Activated CD8-positive, alpha-beta memory T cell treated with anti-CD3 and anti-CD28 coated beads, Interleukin-2, amount 50 U/mL, for 4 hours (primary cell): ENCODE measurements around the gene SEC22B.
"Not testable (repeated sequence)": the region's sequence is repeated elsewhere in the genome, so short reads cannot be mapped to it uniquely, and the experiment has no call there.

Experiments used
- DNase-seq: peaks from one replicate; pipeline ENCODE4 v3.0.0-alpha.2; 2020

The SEC22B gene

DNA sequence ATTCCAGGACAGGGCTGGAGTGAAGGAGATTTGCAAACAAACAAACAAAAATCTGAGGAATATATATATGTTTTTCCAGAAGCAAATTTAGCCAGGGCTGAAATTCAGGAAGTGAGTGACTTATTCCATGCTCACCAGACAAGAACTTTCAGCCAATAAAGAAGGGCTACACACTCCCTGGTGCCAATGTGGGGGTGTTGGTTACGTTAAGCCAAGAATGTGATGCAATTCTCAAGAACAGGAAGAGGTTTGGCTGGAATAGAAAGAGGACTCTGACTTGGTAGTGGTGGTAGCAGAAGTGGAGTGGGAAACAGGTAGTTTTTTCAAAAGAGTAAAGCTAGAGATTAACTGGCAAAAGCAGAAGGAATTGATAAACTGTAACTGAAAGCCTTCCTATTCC, 31.7 kb downstream of the SEC22B start:
- not testable (repeated sequence) for DNase-seq

DNA sequence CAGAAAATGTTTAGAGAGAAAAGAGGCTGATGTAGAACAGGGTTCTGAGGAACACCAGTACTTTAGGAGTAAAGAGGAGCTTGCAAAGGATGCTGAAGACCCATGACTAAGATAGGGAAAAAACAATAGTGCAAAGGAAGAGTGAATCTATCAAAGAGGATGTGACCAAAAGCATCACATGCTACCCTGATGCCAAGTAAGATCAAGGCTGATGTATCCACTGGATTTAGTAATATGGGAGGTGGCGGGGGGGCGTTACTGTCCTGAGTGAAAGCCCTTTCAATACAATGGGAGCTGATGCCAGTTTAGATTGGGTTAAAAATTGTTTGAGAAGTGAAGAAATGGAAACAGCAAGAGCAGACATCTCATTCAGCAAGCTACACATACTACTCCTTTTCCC, 32.2 kb downstream of the SEC22B start:
- DNase-seq: not testable (repeated sequence)

DNA sequence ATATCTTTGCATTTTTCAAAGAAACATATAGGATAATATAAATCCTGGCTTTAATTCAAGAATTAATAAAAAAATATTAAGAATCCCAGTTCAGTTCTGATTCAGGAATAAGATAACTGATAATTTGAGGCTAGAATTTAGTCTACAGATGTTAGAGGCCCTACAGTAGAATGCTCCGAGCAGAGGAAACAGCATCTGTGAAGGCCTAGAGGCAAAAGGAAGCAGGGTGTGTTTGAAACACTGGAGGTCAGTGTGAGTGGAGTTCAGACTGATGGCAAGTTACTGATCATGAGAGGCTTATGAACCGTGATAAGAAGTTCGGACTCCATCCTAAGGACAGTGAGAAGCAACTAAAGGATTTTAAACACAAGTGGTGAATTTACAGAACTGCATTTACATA, 33.0 kb downstream of the SEC22B start:
- DNase-seq: not testable (repeated sequence)

DNA sequence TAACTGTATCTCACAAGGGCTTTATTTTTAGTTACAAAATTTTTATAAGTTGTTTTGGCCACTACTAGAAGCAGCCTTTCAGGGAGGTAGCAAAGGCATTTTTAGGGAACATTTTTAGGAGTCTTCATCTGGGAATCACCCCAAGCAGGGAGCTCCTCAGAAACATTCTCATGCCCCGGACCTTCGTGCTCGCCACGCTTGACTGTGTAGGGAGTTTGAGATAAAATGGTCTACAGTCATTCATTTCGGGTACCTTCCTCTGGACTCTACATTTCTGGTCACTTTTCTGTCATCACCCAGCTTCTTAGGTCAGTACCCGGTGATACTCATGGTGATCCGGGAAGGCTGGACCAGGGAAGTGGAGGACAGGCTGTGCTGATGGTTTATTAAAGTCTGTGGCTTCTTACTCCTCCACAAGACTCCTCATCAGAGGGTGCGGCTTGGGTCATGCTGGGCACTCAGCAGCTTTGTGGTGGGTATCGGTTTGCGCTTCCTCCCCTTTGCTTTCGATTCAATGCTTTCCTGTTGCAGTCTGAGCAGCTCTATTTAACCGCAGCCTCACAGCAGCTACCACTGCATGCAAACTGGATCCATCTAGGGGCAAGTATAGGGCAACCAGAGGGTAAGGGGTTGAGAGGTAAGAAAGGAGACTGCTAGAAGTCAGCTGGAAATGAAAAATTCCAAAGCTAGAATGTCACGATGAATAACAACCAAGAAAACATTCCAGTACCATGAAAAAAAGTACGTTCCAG, 33.6 kb downstream of the SEC22B start:
- DNase-seq: peak; percentile 49

DNA sequence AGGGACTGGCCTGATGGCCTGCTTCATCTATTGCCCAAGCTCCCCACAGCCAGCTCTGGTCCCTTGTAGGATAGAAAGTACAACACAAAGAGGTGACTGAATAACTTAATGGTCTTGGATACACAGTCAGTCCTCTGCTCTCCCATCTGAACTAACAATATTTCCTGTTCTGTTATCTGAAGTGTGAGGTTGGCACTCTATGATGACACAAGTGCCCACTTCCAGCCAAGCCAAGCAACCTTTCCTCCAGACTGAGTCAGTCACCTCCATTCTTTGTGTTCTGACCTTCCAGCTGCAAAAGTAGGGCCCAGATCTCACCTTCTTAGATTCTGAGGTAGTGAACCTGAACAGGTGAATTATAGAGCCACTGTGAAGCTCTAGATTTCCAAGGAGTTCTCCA, 34.5 kb downstream of the SEC22B start:
- DNase-seq: not testable (repeated sequence)

DNA sequence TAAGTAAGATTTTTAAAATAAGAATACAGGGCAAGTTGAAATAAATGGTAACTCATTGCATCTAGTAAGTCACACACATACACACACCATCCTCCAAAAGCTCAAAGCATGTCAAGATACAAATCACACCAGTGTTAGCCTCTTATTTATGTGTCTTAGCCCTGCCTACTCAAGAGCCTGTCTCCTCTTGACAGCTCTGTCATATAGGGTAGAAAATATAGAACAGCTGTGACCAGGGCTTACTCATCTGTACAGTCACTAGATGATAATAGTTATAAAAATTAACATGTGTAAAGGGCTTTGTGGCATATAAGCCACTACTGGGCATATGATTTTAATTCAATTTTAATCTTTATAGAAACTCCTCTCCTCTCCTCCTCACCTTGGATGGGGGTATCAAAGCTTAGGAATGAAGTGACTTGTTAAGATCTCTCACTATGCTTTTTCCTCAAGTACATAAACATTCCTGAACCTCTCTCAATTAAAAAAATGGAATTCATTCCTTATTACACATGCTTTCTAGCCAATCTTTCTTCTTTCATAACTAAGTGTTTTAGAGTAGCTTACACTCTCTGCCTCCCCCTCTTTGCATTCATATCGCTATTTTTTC, 35.6 kb downstream of the SEC22B start:
- DNase-seq: not testable (repeated sequence)

DNA sequence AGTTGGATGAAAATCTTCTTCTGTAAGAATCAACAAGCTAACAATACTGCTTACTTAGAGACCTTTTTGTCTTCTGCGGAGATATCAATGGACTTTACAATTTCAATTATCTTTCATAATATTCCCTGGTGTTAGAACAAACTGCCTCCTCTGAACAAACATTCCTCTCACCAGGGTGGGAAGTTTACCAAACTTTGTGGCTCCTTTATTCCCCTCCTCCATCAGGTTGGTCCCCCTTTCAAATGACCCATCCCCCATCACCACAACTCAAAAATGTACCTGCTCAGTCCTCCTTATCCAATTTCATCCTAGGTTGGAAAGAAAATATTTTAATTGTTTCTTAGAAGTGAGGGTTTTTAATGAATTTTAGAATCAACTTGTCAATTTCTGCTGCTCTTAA, 40.2 kb downstream of the SEC22B start:
- DNase-seq: not testable (repeated sequence)

DNA sequence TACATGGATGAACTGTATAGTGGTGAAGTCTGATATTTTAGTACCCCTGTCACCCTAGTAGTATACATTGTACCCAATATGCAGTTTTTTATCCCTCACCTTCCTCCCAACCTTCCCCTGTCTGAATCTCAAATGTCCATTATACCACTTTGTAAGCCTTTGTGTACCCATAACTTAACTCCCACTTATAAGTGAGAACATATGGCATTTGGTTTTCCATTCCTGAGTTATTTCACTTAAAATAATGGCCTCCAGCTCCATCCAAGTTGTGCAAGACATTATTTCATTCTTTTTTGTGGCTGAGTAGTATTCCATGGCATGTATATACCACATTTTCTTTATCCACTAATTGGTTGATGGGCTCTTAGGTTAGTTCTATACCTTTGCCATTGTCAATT, 42.4 kb downstream of the SEC22B start:
- DNase-seq: not testable (repeated sequence)

DNA sequence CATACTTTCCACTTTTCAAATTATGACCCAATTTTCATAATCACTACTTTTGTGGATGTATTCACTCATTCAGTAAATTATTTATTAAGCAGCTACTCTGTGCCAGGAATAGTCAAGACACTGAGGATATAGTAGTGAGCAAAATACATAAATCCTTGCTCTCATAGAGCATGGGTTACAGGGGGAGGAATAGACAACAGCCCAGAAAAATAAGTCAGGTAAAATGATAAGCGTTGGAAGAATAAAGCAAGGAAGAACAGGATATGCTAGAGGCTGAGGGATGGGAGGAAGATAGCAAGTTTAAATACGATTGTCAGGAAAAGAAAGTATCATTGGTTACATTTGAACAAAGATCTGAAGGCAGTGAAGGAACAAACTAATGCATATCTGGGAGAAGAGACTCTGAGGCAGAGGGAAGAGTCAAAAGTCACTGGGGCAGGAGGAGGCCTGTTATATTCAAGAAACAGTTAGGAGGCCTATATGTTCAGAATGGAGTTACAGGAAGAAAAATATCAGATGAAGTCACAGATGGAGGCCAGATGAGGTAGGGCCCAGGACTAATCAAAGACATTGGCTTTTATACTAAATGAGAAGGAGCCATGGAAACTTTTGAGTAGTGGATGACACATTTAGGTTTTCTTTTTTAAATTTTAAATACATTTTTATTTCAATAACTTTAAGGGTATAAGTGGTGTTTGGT, 42.9 kb downstream of the SEC22B start:
- DNase-seq: no peak

DNA sequence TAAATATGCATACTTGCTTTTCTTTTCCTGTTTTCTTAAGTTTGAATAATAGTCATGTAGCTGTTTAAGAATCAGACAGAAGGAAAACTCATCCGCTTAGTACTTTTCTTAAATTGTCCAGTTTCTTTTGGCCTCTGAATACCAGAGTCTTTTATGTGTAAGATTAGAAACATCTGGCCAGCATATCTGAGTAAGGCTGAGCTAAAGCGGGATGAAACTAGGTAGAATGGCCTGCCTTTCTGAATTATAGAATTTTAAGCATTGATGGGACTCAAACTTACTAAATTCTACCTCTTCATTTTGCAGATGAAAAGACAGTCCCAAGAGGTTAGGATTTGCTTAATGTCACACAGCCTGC, 43.9 kb downstream of the SEC22B start:
- DNase-seq: not testable (repeated sequence)

DNA sequence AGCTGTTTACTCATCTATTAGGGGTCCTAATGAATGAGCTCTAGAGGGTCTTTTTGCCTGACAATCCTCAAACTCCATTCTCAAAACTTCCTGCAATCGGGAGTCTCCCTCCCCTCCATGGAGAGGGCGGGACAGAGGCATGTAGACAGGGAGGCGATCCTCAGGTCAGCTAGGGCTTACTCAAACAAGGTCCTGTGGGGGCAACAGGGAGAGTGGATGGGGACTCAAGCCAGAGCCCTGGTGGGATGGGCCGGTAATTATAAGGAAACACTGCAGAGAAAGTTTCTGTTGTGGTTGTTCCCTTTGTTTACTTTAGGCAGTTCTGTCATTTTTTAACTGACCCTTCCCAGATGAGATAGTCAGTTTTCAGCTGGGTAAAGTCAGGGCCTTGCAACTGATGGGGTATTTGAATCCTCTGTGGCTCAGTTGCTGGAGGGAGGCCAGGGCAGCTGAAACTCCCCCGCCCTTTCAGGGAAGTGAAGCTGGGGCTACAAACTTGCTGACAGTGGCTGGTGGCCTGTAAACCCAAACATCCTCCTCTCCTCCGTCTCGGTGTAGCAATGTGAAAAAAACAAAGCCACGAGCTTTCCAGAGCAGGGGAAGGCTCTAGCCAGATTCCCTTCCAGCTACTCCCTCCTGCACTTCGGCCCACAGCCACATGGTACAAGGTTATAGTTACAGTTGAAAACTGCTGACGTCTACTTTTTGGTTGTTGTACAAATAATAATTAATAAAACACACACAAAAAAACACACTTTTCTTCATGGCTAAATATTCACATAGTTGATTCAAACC, 44.5 kb downstream of the SEC22B start:
- DNase-seq: not testable (repeated sequence)

DNA sequence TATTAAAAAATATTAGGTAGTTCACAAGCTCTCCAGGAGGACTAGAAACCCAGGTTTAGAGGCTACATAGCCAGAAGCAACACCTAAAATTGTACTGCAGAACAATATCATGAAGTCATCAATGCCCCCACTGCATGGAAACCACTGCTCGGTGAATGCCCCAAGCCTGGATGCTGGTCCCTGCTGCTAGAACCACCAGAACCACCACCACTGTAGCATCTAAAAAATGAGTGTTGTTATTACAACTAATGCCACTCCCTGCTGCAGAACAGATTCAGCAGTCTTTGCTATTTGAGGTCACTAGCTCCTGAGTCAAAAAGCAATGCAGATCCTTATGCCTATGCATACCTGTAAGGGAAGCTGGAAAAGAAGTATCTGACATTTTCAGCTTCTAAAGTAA, 48.4 kb downstream of the SEC22B start:
- not testable (repeated sequence) for DNase-seq

DNA sequence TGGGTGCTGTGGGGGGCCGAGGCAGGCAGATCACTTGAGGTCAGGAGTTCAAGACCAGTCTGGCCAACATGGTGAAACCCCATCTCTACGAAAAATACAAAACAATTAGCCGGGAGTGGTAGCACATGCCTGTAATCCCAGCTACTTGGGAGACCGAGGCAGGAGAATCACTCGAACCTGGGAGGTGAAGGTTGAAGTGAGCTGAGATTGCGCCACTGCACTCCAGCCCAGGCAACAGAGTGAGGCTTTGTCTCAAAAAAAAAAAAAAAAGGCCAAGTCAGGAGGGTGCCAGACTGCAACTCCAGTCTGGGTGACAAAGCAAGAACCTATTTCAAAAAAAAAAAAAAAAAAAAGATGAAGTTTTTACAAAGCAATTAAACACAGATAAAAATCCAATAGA, 50.1 kb downstream of the SEC22B start:
- DNase-seq: not testable (repeated sequence)

DNA sequence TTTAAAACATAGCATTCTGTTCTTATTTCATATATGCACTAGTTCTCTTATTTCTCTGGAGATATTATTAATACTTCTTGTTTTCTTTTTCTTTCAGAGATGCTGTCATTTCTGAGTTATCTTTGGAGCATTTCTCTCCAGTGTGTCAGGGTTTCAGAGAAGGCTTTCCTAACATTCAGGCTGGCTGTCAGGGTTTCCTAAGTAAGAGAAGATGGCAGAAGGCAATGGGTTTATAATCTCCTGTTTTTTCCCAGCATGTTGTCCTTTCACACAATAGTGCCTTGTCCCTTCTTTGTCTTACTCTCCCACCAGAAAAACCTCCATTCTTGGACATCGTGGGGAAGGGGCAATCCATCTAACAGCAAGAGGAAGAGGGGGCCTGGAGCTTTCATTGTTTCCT, 51.7 kb downstream of the SEC22B start:
- not testable (repeated sequence) for DNase-seq

DNA sequence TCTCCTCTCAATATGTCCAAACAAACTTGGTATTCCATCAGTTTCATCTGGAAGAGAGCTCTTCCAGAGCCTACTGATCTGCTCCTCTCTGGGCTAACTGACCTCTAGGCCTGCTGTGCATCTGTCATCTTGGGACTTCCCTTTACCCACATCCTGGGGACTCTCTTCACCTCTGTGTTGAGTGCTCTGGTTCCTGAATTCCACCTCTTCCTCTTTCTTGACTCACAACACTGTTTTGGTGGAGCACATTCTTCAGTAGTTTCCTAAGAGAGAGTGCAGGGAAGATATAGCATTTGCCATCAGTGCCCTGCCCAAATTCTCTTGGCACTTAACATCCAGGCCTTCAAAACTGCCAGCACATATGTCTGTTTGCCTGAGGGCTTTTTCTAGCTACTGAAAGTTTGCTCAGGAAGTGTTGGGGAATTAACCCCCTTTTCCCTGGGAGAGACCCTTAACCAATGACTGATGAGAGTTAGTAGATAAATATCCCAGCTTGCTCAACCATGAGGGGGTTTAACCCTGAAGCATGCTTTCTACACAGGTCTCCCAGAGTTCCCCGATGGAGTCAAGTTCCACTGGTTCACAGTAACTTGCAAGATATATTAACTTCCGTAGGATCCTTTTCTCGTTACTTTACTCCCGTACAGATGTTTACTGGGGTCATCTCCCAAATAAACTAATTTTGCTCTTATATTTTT, 52.4 kb downstream of the SEC22B start:
- DNase-seq: not testable (repeated sequence)

DNA sequence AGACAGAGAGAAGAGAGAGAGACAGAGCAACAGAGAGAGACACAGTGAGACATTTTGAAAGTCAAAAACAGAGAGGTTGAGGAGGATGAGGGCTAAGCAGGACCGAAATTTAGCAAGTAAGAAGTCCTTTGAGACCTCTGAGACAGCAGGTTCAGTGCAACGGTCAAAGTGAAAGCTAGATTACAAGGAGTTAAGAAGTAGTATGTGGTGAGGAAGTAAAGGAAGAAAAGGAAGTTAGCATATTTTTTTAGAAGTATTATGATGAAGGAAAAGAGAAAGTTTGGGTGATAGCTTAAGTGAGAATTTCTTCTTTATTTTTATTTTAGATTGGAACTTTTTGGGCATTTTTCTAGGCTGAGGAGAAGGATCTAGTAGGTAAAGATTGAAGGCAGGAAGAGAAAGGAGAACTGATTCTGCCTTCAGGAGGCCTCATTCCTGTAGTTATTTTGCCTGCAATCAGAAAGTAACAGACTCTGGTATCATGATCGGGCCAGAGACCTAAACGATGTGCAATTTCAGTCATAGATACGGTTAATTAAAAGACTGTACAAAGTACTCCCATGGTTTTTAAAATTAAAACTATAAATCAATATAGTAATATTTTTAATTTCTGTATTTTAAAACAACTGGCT, 53.9 kb downstream of the SEC22B start:
- DNase-seq: not testable (repeated sequence)

DNA sequence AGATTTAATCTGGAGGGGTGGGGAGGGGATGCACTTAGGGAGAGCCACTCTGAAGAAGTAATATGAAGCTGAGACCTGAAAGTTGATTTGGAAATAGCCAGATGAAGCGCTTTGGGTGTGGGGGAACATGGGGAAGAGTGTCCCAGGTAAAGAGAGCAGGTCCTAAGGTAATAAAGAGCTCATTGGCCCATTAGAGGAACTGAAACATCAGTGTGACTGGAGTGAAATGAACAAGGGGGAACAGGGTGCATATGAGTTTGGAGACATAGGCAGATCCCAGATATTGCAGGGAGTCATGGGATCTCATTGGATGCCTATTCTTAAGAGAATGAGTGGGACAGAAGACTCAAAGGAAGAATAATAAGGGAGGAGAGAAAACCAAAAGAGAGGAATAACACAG, 54.5 kb downstream of the SEC22B start:
- not testable (repeated sequence) for DNase-seq

DNA sequence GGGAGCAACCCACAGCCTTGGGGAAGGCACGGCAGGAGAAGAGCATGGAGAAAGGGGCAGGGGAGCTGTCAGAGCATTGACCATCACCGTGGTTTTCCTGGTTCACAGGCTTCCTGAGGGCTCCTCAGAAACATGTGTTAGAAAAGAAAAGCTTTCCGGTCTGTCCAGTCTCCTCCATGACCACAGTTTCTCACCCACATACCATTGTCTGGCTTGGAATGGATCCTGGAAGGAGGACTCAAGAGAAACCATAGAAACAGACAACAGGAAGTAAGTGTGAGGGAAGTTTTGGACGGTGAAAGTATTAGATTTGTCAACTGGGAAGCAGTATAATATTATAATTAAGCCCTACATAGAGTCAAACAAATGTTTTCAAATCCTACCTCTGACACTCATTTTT, 55.8 kb downstream of the SEC22B start:
- not testable (repeated sequence) for DNase-seq

DNA sequence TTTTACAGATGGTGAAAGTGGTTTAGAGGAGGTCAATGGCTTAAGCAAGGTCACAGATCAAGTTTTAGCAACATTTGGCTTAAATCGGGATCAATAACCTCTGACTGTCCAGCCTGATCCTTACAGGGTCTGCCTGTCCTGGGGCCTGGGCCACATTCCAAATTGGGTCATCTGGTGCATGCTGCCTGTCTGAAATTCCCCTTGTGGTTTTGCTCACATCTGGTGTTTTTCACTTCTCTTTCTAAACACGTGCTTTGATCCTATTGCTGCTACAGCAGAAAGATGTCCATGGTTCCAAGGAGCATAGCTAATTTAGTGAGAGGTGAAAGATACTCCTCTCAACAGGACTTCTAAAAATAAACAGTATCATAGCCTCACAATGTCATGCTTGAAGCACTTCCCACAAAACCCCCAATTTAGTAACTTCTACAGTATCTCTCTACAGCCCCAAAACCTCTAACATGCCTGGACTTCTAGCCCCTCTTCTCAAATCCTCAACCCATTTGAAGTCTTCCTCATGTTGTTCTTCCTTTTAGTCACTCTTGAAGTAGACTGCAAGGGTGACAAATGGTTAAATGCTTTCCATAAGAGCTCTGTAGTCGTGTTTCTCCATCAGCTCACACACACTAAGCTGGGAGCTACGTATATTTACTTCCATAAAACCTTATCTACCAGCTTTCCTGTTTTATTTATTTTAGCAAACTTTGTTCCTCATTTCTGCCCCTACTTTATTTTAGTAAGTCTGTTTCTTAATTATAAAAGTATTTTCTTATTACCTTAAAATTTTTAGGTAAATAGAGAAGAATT, 58.7 kb downstream of the SEC22B start:
- not testable (repeated sequence) for DNase-seq

DNA sequence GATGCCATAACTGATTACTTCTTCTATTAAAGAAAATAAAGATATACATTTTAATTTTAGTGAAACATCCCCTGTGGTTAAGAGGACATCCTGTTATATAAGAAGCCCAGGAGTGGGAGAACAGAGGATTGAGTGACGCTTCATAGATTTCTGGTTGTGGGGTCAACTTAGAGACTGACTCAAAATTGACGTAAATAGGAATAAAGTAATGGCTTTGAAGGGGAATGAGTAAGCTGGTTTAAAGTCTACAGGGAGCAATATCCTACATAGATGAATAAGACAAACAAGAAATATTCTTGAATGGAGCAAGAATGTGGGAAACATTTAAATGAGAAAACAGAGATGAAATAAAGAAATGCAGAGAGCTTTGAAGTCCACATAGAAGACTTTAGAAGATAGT, 60.2 kb downstream of the SEC22B start:
- not testable (repeated sequence) for DNase-seq

DNA sequence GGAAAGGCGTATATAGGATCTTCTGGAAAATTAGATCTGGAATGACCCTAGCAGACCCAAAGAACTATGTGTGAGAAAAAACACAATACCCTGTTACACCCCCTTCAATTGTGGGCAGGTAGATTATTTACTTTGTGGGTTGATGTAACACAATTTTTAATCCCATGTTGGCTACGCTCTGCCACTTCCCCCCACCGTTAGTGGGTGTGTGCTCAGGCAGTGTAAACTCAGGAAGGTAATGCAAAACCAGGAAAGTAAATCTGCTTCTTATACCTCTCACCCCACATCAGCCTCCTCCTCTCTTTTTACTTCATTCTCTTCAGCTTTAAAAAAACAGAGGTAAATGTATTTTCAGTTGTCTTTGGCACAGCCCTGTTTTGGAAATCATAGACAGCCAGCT, 63.2 kb downstream of the SEC22B start:
- DNase-seq: not testable (repeated sequence)
